ENCODE results near the gene WASF1. TPM values are rescaled to one million over a fixed set of nuclear protein-coding genes. Genes with fewer than 3 reads are reported as not detected.

Gene WASF1
- total RNA-seq, 1 experiment from 2014 or later: 3.0 TPM

GRCh38 chr6:110201151-110201884 lies 21.8 kb upstream of the WASF1 start:
- no peak for TF ChIP-seq EZH2 (IDR thresholded peaks at IDR 0.05; ENCODE audit: low read length, unreplicated experiment)
- TF ChIP-seq EZH2phosphoT487 (IDR thresholded peaks at IDR 0.05; ENCODE audit: borderline replicate concordance, low read length): no peak
- TF ChIP-seq CTCF (conservative IDR thresholded peaks at IDR 0.05; ENCODE audit: low read depth, low read length): no peak
- no peak for ATAC-seq
- CTCF ChIA-PET: no interaction called here

GRCh38 chr6:110198561-110198960 lies 19.1 kb upstream of the WASF1 start:
- H3K4me2 ChIP-seq (ENCODE audit: low read length): no peak overlapping the region
- no peak overlapping the region for H3K4me3 ChIP-seq (ENCODE audit: low read length)
- DNase-seq (no peak), ATAC-seq (no peak)
- no peak for TF ChIP-seq EZH2phosphoT487 (IDR thresholded peaks at IDR 0.05; ENCODE audit: borderline replicate concordance, low read length)
- TF ChIP-seq CTCF (conservative IDR thresholded peaks at IDR 0.05; ENCODE audit: low read depth, low read length): no peak
- TF ChIP-seq EZH2 (IDR thresholded peaks at IDR 0.05; ENCODE audit: low read length, unreplicated experiment): no peak
- no peak overlapping the region for H2AFZ ChIP-seq (ENCODE audit: low read length)
- H3K36me3 ChIP-seq (ENCODE audit: low read depth, low read length): peaks cover 4% of the 10 kb centered on the region; the same call in 1 of the 2 replicates
- CTCF ChIA-PET: interaction anchor here (0.7 kb wide), 1 partner anchor 512 kb away, joined by 9 read pairs; no protein-coding TSS in a partner anchor
- BruUV-seq (replicated peaks): no TSS peak
- intact Hi-C loops (cut with micrococcal nuclease): no loop called here
- POLR2A ChIA-PET (ENCODE audit: unreplicated experiment): no interaction called here
- no peak overlapping the region for H3K27ac ChIP-seq (ENCODE audit: low read length)
- no peaks in the 10 kb centered on the region for H3K27me3 ChIP-seq (ENCODE audit: low read length)
- no peaks in the 10 kb centered on the region for H3K4me1 ChIP-seq (ENCODE audit: insufficient read depth, low read length)
- no peaks in the 10 kb centered on the region for H3F3A ChIP-seq (ENCODE audit: low read length, unreplicated experiment)
- H3K9me2 ChIP-seq (replicated peaks; ENCODE audit: low read length): no peaks in the 10 kb centered on the region
- no peaks in the 10 kb centered on the region for H3K9me3 ChIP-seq (ENCODE audit: low read length)
- 0 out of 2 replicates have a peak, but pooled peaks cover 4% of the 10 kb centered on the region for H3K79me2 ChIP-seq (ENCODE audit: low read length)
- H4K20me1 ChIP-seq (ENCODE audit: low read length): no peaks in the 10 kb centered on the region
- H3K9ac ChIP-seq (ENCODE audit: low read length): no peak overlapping the region

More at GRCh38 chr6:110201151-110201884, 21.8 kb upstream of the WASF1 start:
- DNase-seq: no peak
- intact Hi-C loops (cut with micrococcal nuclease): no loop called here
- Histone ChIP-seq H3K79me2 (ENCODE audit: low read length) (0 out of 2 replicates have a peak, but pooled peaks cover 4% of the 10 kb centered on the region), H3F3A (ENCODE audit: low read length, unreplicated experiment) (no peaks in the 10 kb centered on the region), H4K20me1 (ENCODE audit: low read length) (no peaks in the 10 kb centered on the region), H3K27ac (ENCODE audit: low read length) (no peak overlapping the region), H3K9ac (ENCODE audit: low read length) (no peak overlapping the region), H3K4me1 (ENCODE audit: insufficient read depth, low read length) (no peaks in the 10 kb centered on the region), H3K9me2 (replicated peaks; ENCODE audit: low read length) (no peaks in the 10 kb centered on the region), H3K27me3 (ENCODE audit: low read length) (no peaks in the 10 kb centered on the region), H2AFZ (ENCODE audit: low read length) (no peak overlapping the region), H3K36me3 (ENCODE audit: low read depth, low read length) (no peaks in the 10 kb centered on the region), H3K4me3 (ENCODE audit: low read length) (no peak overlapping the region), H3K4me2 (ENCODE audit: low read length) (no peak overlapping the region), H3K9me3 (ENCODE audit: low read length) (no peaks in the 10 kb centered on the region)
- POLR2A ChIA-PET (ENCODE audit: unreplicated experiment): no interaction called here
- no TSS peak for BruUV-seq (replicated peaks)

GRCh38 chr6:110196874-110197273 lies 17.4 kb upstream of the WASF1 start:
- Histone ChIP-seq H3K9me3 (ENCODE audit: low read length) (no peaks in the 10 kb centered on the region), H3K4me3 (ENCODE audit: low read length) (no peak overlapping the region), H3K4me2 (ENCODE audit: low read length) (no peak overlapping the region), H4K20me1 (ENCODE audit: low read length) (no peaks in the 10 kb centered on the region), H3K79me2 (ENCODE audit: low read length) (0 out of 2 replicates have a peak, but pooled peaks cover 4% of the 10 kb centered on the region), H3K9ac (ENCODE audit: low read length) (no peak overlapping the region), H3K27me3 (ENCODE audit: low read length) (no peaks in the 10 kb centered on the region), H3K27ac (ENCODE audit: low read length) (no peak overlapping the region), H3F3A (ENCODE audit: low read length, unreplicated experiment) (no peaks in the 10 kb centered on the region), H3K4me1 (ENCODE audit: insufficient read depth, low read length) (no peaks in the 10 kb centered on the region), H3K36me3 (ENCODE audit: low read depth, low read length) (peaks cover 5% of the 10 kb centered on the region; the same call in 1 of the 2 replicates), H3K9me2 (replicated peaks; ENCODE audit: low read length) (no peaks in the 10 kb centered on the region), H2AFZ (ENCODE audit: low read length) (no peak overlapping the region)
- DNase-seq (no peak), ATAC-seq (no peak)
- POLR2A ChIA-PET (ENCODE audit: unreplicated experiment): no interaction called here
- no peak for TF ChIP-seq EZH2 (IDR thresholded peaks at IDR 0.05; ENCODE audit: low read length, unreplicated experiment)
- TF ChIP-seq EZH2phosphoT487 (IDR thresholded peaks at IDR 0.05; ENCODE audit: borderline replicate concordance, low read length): no peak
- TF ChIP-seq CTCF (conservative IDR thresholded peaks at IDR 0.05; ENCODE audit: low read depth, low read length): no peak
- intact Hi-C loops (cut with micrococcal nuclease): no loop called here
- BruUV-seq (replicated peaks): no TSS peak
- CTCF ChIA-PET: no interaction called here

All from PC-3 (cell line).